Activated CD8-positive, alpha-beta memory T cell treated with anti-CD3 and anti-CD28 coated beads for 48 hours (primary cell): ENCODE results near the gene PRR18.

Experiments
- DNase-seq, 3 experiments: peaks; one replicate each; pipeline ENCODE4 v3.0.0-alpha.2; 2020; ENCODE audit warnings: low read depth in 2 of 3, low spot score in 2 of 3

The PRR18 gene

DNA sequence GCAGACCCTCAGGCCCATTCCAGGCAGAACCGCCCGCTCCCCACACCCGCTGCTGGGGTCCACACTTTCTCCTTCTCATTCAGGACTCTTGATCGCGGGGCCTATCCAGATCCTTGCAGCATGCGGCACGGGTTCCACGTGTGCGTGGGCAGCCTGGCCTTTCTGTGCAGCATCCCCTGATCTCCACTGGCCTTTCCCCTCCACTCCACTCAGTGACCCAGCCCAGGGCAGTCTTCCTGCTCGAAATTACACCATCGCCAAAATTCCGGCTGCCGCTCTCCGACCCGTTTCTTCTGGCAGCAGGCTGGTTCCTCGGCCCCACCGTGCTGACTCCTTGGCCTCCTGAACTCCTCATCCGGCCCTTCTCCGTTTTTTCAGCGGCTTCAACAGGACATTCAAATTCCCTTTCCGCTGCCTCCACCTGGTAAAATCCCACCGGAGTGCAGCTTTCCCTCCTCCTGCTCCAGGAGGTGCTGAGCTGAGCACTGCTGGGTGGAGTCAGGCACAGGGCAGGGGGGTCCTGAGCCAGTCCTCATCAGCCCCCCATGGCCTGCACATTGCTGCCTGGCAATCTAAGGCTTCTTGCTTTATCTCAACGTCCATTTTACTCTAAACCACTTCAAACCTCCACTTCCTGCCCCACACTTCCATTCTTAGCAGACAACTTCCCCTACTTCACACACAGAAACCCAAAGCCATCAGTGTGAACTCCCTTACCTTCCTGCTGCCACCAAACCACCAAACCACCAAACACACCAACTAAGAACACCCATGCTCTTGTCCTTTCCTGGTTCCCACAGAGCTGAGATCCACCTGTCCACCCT lies 25.2 kb upstream of the PRR18 start:
- no peak for DNase-seq

DNA sequence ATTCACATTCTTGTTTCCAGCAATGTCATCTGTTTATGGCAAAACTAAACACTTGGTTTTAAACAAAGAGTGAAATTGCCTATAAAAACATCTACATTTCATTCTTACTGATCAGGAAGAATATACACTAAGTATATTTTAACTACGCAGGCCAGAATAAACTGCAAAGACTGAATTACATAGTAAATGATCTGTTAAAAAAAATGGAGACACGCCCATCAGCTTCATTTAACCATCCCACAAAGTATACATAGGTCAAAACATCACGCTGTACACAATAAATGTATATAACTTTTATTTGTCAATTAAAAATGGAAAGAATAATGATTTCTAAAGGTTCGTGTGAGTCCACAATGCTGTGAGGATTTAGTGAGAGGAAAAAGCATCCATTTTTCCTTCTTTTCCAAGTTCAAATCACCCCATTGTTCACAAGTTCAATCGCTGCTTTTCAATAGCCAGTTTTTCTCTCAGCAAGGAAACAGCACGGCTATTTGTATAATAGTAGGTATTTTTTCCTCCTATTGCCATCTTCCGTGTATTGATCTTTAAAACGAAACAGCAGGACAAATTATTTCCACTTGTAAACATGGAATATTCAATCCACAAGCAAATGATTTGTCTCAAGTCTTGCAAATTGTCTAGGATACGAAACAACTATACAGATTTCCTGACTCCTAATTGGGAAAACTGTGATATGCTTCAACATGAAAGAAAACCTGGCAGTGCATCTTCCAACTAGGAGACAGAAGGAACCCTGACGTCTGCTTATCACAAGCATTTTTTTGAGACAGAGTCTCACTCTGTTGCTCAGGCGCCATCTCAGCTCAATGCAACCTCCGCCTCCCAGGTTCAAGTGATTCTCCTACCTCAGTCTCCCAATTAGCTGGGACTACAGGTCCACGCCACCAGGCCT lies 23.6 kb upstream of the PRR18 start:
- no peak for DNase-seq

DNA sequence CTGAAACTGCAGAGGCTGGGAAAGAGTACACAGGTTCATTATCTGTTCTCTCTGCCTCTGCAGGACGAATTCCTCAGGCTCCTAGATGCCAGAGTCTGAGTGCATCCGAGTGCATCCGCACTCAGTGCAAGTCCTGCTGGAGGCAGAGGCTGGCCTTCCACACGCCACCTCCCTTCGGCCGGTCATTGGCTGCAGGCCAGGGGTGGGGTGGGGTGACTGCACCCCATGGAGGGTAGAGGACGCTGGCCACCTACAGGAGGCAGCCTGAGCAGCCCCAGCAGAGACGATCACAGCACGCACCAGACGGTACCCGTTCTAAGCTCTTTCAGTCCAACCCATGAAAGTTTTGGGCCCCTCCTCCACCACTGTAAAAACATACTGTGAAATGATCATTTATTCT lies 22.4 kb upstream of the PRR18 start:
- DNase-seq = no peak

DNA sequence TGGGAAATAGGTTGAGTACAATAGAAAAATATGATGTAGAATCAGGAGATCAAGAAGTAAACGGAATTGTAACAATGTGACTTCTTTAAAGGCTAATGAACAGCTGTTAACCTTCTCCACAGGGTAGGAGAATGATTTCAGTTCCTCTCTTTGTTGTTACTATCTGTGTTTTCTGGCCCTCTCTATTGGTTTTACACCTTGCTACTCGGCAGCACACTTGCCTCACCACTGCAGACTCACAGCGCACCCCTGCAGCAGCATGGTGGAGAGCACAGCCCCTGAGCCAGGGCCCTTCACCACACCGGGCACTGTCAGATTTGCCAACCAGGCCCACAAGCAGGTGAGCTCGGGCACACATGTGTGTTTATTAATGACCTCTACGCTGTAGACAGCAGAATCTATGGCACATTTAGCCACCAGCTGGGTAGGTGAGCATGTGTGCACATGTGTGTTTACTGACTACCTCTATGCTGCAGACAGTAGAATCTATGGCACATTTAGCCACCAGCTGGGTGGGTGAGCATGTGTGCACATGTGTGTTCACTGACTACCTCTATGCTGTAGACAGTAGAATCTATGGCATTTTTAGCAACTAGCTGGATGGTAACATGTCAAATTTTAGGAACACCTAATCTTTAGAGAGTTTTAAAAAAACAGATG lies 17.3 kb upstream of the PRR18 start:
- DNase-seq = no peak

DNA sequence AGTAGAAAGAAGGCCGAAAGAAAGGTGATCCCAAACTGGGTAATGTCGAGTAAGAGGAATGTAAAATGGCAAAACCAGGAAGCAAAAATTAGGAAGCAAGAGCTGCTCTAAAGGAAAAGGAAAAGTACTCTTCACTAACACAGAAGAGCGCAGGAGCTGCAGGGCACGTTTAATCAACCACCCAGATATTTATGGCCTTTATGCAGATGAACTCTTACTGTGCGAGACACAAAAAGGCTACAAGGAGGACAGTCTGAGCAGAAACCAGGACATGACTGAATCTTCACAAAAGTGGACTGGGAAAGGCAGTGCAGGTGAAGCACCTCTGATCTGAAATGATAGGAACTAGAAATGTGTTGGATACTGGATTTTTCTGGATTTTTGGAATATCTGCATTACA lies 15.2 kb upstream of the PRR18 start:
- DNase-seq = no peak

DNA sequence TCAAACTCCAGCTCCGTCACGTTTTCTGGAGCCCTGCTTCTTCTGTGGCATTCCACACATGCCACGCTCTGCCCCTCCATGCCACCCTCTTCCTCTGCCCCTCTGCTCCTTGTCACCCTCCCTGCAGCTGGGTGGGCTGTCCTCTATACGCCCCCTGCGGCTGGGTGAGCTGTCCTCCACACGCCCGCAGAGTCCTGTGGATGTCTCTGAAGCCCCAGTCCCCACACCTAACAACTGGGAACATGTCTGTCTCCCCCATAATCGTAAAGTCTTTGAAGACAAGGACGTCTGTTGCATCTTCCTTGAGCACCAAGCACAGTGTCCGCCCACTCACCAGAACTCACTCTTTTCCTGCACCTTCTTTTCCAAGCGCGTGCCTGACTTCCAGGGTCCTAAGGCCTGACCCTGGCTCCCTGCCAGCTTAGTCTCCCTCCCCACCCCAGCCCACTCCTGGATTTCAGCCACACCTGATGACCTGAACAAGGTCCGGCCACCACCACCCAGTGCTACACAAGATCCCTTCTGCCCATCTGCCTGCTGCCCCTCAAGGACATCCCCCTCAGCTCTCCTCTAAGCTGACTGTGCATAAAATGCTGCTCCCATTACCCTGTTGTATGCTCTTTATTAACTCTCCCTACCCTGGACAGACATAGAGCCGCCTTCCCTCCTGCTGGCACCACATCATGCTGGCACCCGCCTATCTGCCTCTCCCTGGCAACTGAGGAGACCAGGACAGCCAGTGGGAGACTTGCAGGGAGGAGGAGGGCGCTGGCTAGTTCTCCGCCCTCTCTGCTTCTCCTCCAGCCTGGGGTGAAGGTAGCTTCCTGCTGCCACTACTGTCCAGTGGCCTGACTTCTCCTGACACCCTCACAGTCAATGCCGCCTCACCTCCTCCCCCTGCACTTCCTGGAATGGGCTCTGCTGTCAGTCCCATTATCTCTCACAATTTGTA lies 10.7 kb upstream of the PRR18 start:
- no peak for DNase-seq

DNA sequence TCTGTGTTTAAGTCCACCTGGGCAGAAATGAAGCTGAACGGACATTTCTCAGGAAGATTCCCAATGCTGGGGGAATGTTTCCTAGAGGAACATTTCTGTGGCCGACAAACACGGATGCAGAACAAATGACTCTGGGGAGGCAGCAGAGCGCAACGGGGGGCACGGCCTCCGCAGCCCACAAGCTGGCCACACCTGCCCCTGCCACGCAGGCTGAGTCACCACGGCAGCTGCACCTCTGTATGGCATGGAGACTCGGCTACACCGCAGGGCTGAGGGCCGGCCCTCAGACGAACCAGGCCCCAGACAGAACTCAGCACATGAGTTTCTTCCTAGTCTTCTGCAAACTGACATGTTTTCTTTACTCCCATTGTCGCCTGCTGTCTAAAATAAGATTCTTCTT lies 10.0 kb upstream of the PRR18 start:
- DNase-seq = no peak

DNA sequence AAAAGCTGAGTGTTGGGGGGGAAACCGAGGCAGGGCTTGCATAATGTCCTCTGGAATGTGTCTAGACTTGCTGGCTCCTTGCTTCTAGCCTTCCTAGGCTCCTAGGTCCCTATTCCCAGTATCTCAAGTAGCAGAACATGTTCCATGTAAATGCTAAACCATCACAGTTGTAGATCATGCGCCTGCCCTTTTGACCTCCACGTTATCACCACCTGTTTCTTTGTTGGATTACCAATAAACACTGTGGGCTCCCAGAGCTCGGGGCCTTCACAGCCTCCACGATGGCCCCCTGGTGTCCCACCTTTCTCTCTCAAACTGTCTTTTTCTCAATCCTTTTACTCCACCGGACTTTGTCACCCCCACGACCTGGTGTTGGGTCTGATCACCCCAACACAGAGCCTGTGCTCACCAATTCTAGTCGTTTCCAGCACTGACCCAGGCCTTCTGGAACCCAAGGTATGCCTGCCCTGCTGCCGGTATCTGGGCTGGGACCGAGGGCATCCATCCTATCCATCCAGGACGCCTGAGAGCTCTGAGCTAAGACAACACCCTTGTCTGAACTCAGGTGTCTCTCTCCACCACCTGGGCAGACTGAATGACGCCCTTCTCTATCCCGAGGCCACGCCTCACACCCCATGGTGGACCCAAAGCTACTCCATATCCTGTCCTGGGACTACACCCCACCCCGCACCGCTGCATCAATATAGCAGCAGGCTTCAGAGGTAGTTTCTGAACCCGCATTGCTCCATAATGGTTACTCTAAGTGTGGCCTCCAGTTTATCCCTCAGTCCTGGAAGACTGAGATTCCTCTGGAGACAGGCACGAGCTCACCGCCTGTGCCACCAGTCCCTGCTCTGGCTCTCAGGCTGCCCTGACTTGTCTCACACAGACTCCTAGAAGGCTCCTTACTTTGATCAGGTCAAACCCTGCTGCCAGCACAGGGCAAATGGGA lies 9.3 kb upstream of the PRR18 start:
- DNase-seq = no peak

DNA sequence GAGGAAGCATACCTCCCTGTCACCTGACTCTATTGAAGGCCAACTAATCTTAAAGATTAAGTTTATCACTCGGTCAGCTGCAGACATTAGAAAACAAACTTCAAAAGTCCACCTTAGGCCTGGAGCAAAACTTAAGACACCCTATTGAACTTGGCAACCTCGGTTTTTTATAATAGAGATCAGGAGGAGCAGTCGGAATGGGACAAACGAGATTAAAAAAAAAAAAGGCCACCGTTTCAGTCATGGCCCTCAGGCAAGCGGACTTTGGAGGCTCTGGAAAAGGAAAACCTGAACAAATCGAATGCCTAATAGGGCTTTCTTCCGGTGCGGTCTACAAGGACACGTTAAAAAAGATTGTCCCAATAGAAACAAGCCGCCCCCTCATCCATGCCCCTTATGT lies 7.2 kb upstream of the PRR18 start:
- DNase-seq = no peak

DNA sequence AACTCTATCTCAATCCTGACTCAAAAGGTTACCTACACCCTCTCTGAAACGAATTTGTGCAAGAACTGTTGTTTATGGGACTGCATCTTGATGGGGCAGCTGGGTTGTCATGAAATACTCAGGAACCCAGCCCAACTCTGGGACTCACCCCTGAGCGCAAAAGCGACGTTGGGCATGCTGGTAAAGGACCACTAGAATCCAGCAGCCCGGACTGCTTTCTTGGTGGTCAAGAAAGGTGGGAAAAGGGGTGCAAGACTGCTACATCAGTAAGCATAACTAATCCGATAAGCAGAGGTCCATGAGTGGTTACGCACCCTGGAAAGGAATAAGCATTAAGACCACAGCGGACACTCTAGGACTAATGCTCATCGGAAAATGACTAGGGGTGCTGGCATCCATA lies 6.3 kb upstream of the PRR18 start:
- no peak for DNase-seq

DNA sequence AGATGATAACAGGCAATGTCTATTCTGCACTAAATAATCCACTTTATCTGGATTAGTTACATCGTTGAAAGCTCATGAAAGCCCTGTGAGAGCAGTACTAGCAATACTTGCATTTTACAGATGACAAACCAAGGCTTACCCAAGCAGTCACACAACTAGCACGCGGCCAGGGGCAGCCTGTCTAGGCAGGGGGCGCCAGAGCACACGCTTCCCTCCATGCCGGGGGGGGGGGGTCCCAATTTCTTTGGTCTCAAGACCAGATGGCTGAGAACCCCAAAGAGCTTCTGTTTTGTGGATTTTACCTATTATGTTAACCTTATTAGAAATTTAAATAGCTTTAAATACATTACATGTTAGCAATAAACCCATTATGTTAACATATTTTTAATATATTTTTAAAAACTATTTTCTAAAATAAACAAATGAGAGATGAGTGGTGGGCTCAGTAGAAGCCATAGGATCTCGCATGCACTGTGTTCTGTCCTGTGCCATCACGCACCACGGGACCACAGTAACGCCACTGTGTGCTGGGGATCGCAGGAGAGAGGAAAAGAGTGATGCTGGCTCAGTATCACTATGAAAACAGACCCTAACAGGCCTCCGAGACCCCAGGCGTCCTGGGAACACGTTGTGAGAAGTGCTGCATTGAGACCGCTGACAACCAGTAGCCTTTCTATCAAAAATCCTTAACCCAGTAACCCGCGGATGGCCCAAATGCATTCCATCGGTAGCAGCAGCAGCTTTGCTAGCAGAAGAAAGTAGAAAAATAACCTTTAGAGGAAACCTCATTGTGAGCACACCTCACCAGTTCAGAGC lies 5.3 kb upstream of the PRR18 start:
- DNase-seq = no peak

DNA sequence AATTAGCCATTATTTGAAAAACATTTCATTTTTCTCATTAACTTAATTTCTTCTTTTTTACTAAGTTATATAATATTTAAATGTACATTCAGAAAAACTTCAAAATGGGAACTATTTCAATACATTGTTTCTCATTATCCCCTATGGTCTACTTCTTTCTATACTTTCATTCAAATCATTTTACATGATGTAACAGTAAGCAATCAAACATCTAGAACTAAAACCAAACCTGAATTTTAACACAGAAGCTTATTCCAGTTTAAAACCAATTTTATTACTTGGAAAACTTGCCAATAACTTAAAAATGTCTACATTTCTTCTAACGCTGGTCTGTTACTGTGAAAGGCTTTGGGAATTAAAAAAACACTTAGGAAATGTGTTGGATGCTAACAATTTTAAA lies 4.6 kb upstream of the PRR18 start:
- no peak for DNase-seq

DNA sequence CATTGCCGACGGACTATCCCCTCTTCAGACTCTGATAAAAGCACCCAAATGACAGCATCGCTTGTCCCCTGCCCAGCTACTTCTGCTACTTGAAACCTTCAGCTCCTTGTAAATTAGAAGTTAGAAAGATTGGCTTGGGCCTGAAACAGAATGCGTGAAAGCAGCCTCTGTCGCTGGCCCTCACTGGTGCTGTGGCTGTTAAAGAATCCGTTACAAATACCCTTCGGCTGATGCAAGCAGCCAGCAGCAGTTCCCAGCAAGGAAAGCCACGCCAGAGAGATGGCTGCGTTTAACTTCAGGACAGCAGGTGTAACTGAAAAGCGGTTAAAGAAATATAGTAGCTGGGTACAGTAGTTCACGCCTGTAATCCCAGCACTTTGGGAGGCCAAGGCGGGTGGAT lies 2.4 kb upstream of the PRR18 start:
- DNase-seq = no peak

DNA sequence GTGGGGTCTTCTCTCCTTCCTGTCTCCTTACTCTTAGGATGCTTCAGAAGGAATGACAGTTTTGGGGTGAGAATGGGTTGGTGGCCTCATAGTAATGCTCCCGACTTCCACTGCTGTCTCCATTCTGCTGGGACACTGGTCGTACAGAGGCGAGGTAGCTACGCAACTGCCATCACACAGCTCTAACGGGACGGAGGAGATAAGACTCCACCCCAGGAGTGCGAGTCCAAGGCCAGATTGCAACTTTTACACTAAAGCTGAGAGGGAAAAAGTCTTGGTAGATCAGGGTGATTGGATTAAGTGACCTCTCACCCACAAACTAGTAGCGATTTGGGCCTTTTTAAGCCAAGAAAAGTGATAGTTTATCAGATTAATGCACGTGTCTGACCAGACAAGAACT lies 1.8 kb upstream of the PRR18 start:
- DNase-seq = no peak

DNA sequence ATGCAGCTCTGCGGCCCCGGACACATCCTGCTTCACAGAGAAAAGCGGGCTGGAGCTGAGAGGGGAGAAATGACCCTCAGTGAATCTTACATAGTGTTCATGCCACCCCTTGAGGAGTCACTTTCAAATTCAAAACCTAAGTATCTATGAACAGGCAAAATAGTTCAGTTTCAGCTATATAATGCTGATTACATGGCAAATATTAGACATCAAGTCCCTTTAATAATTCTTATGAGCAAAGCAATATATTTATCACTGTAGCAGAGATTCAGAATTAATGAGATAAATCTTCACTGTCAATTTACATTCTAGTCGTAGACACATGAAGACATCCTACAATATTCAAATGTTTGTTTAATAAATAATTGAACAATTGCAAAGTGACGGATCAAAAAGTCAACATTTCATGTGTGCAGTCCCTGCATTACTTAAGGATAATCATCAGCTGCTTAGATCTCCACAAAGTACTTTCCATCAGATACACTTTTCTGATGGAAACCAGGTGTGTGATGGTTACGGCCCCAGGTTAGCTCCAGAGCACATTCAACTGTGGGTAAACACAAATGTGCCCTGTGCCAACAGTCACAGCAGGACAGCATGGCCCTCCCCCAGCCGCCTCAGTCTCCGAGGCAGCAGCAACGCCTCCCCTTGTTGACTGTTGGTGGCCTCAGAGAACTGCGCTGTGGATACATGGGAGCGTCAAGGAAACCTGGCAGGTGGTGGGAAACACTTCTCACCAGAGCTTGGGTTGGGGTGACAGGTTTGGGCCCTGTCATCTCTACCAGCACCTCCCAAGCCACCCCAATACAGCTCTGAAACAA lies 787 bp upstream of the PRR18 start:
- no peak for DNase-seq

DNA sequence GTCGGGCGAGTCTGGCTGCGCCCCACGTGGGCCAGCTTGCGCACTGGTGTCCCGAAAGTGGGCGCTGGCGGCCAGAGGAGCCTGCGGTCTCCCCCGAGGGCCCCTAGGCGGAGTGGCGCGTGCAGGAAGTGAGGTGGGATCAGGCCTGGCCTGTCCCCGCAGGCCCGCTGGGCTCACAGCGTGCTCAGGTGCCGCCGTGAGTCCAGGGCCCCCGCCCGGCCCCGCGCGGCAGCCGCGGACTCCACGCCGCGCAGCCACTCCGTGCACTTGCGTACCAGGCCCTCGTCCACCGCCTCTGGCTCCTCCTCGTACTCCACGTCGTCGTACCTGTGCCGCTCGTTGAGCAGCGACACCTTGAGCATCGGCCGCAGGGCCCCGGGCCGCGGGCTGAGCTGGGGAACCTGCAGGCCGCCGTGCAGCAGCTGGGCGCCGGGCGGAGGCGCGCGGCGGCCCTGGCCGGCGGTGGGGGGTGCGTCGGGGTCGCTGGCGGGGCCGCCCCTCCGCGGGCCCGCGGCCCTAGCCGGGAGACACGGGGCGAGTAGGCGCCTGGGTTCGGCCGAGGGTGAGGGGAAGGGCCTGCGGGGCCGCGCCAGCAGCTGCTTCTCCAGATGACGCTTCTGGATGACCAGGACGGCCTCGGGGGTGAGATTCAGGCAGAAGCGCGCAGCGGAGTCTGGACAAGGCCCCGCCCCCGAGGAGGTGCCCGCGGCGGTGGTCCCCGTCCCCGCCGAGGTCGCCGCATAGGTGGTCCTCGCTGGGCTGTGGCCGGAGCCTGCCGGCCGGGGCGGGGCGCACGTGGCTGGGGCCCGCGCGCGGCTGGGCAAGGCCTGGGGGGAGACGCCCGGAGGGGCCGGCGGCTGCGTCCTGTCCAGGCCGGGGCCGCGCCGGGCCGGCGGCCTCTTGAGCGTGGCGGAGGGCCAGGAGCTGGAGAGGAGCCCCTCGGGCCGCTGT lies 835 bp downstream of the PRR18 start:
- no peak for DNase-seq
